Adrenal gland (tissue), 12 donors: ENCODE results near the gene GCH1. TPM values are rescaled to one million over a fixed set of nuclear protein-coding genes. Genes with fewer than 3 reads are reported as not detected.

ENCODE experiments used
- DNase-seq, 7 donors: peaks; one replicate each; pipeline ENCODE4 v3.0.0-alpha.2; 2019 to 2020
- H3K27ac ChIP-seq, 5 donors: fragments of 200-600 bp; sonication (generic) in 4 of 5; 1 replicate in 3 of 5; 2 replicates in 2 of 5; pipeline versions ENCODE4 v1.5.1 to v1.8.0; 2016 to 2020; ENCODE audit warnings: mild to moderate bottlenecking in 1 of 5
- H3K27me3 ChIP-seq: fragments of 200-600 bp; 2 replicates; pipeline ENCODE4 v1.8.0; 2021
- H3K36me3 ChIP-seq, 2 donors: fragments of 200-600 bp; replicated peaks in 1 of 2; 1 replicate in 1 of 2; 2 replicates in 1 of 2; pipeline versions ENCODE4 v1.5.1 to v1.8.0; 2018 to 2022
- H3K4me1 ChIP-seq, 2 donors: fragments of 200-600 bp; replicated peaks in 1 of 2; 1 replicate in 1 of 2; 2 replicates in 1 of 2; pipeline versions ENCODE4 v1.5.1 to v1.8.0; 2018 to 2021
- H3K4me3 ChIP-seq, 4 donors: fragments of 200-600 bp; sonication (generic) in 3 of 4; one replicate each; pipeline ENCODE4 v1.5.1; 2016 to 2018
- H3K9me3 ChIP-seq, 3 donors: fragments of 200-600 bp; sonication (generic) in 1 of 3; replicated peaks in 1 of 3; 1 replicate in 2 of 3; 2 replicates in 1 of 3; pipeline versions ENCODE4 v1.5.1 to v1.8.0; 2016 to 2021
- CTCF ChIP-seq, 6 experiments: fragments of 450-650 bp in 4 of 6; fragments of 200-600 bp in 2 of 6; sonication (generic) in 1 of 6; IDR thresholded peaks; 1 replicate in 5 of 6; 2 replicates in 1 of 6; pipeline versions ENCODE4 v1.5.1 to v1.8.0; 2016 to 2021; ENCODE audit warnings: antibody characterized with exemption in 6 of 6, mild to moderate bottlenecking in 2 of 6, moderate library complexity in 1 of 6
- POLR2A ChIP-seq, 2 donors: fragments of 450-650 bp; IDR thresholded peaks; one replicate each; pipeline ENCODE4 v1.6.1; 2017; ENCODE audit warnings: antibody characterized with exemption in 2 of 2, mild to moderate bottlenecking in 2 of 2, moderate library complexity in 1 of 2
- WGBS, 4 donors: extraction: QIAGEN DNeasy Blood & Tissue Kit in 2 of 4; methylation state at CpG; one replicate each; pipeline versions ENCODE4 v1.1.5 to v1.1.7; 2013 to 2017; 5-methylcytosine and 5-hydroxymethylcytosine counted together
- intact Hi-C, 2 donors: fragments of 100-400 bp; cut with DNase I; formaldehyde crosslinking; loops; one replicate each; pipeline versions ENCODE4 v1.14.1 to v1.15.0; 2022 to 2023
- microRNA-seq, 3 donors: library from miRNA; unstranded; fragments of <30 nt; microRNA quantifications; one replicate each; pipeline ENCODE4, GENCODE V29; 2017 to 2020
- polyA plus RNA-seq, 3 donors: library from polyadenylated mRNA; stranded (reverse); fragments of 200-250 nt in 2 of 3; fragments of 350-450 nt in 1 of 3; fragmentation: Illumina TruSeq in 1 of 3; extraction: RNeasy Lipid Tissue Mini Kit (QIAGEN cat#74804) in 1 of 3; gene quantifications; one replicate each; pipeline ENCODE4 v1.2.3, GENCODE V29; 2013 to 2014
- small RNA-seq, 2 donors: library from RNA; depleted of rRNA; stranded (forward); fragments of <200 nt; gene quantifications; one replicate each; pipeline ENCODE3, GENCODE V24; 2016
- total RNA-seq, 9 donors: library from RNA; depleted of rRNA in 4 of 9; stranded (reverse); fragments of >200 nt in 4 of 9; fragments of 120-200 nt in 1 of 9; fragmentation: NEBNext Ultra II Directional in 1 of 9; extraction: Animal tissue kit (Norgen Biotek cat#: 25700) in 1 of 9; gene quantifications; one replicate each; pipeline versions ENCODE4 v1.1.0 to v1.2.4, GENCODE V29; 2013 to 2023
- donor health status: healthy with polysubstance abuse.
- donor health status: Bipolar disorder and iron deficiency.
- donor health status: DM: yes; HTN: yes; CAD: no.
- donor health status: DM: no; HTN: no; CAD: no.
- donor health status: DM: no; HTN: no; CAD: no.
- donor health status: DM: yes; HTN: yes; CAD: no.

Gene GCH1
- total and polyA plus RNA-seq, 12 donors, result 2.8 to 29.8 (median 10.3) TPM

DNA sequence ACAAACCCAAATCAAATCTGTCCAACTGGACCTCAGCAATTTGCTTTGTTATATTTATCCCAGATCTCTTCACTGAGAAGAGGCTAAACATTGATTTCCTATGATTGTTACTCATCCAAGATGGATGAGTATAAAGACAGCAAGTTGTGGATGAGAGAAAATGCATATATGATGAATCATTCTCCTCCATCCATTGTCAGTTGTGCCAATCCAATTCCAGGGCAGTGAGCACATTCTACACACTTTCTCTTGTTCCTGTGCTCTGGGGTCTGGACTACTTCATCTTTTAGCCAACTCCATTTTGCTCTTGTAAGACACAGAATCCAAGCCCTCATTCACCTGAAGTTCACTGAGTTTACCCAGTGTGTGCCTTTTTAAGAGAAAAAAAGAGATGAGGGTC lies 105.7 kb downstream of the GCH1 start:
- DNase-seq, result no peak
- no peaks in the 10 kb centered on the region for H3K27me3 ChIP-seq
- intact Hi-C loops, result no loop called here
- no peak overlapping the region for H3K4me3 ChIP-seq
- H3K27ac ChIP-seq, result no peak overlapping the region
- no peaks in the 10 kb centered on the region for H3K36me3 ChIP-seq
- TF ChIP-seq POLR2A (IDR thresholded peaks at IDR 0.05) (no peak), CTCF (IDR thresholded peaks at IDR 0.05) (no peak)
- no peaks in the 10 kb centered on the region for H3K9me3 ChIP-seq
- H3K4me1 ChIP-seq, result no peaks in the 10 kb centered on the region

DNA sequence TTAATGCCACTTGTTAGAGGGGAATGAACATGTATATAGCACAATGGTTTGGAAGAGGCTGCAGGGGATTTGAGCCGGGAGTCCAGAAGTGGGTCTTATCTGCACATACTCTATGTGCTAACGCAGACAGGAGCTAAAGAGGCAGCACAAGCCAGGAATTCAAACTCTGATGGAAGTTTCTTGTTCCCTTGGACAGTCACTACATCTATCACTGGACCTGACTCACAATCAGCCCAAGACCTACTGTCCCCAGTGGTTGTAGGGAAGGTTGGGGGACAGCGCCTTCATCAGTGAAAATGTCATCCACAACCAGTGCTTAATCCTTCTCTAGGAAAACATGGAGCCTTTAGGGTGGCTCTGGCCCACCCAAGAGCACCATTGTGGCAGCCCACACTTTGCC lies 107.8 kb downstream of the GCH1 start:
- Histone ChIP-seq H3K27ac (no peak overlapping the region), H3K9me3 (no peaks in the 10 kb centered on the region), H3K4me3 (no peak overlapping the region), H3K36me3 (no peaks in the 10 kb centered on the region), H3K27me3 (no peaks in the 10 kb centered on the region), H3K4me1 (no peaks in the 10 kb centered on the region)
- WGBS, 4 donors, result 93 to 95% (median 94%) methylated on average over 3 of the region's 3 CpGs
- intact Hi-C loops, result no loop called here
- DNase-seq, result peak in 1 of 7 donors; percentile 30
- TF ChIP-seq CTCF (IDR thresholded peaks at IDR 0.05) (no peak), POLR2A (IDR thresholded peaks at IDR 0.05) (no peak)

DNA sequence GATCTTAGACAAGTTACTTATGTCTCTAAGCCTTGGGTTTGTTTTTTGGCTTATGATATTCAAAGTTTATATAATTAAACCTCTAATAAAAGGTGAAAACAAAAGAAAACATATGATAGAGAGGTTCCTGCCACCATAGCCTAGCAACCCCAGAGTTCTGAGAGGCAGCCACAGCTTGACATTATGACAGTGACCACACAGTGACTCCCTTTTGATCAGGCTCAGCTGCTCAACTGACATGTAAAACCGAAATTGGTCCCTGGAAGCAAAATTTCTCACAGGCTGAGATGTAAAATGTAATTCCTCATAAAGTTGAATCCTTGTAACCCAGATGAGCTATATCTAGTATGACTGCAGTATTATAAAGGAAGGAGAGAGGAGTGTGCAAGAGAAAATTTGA lies 108.5 kb downstream of the GCH1 start:
- no peak overlapping the region for H3K27ac ChIP-seq
- DNase-seq, result peak in 1 of 7 donors; percentile 23
- no peaks in the 10 kb centered on the region for H3K4me1 ChIP-seq
- no peak overlapping the region for H3K4me3 ChIP-seq
- no peaks in the 10 kb centered on the region for H3K27me3 ChIP-seq
- H3K9me3 ChIP-seq, result no peaks in the 10 kb centered on the region
- TF ChIP-seq CTCF (IDR thresholded peaks at IDR 0.05) (no peak), POLR2A (IDR thresholded peaks at IDR 0.05) (no peak)
- 39 to 45% (median 43%) methylated on average over 1 of the region's 1 CpG for WGBS, 4 donors
- intact Hi-C loops, result no loop called here
- no peaks in the 10 kb centered on the region for H3K36me3 ChIP-seq

DNA sequence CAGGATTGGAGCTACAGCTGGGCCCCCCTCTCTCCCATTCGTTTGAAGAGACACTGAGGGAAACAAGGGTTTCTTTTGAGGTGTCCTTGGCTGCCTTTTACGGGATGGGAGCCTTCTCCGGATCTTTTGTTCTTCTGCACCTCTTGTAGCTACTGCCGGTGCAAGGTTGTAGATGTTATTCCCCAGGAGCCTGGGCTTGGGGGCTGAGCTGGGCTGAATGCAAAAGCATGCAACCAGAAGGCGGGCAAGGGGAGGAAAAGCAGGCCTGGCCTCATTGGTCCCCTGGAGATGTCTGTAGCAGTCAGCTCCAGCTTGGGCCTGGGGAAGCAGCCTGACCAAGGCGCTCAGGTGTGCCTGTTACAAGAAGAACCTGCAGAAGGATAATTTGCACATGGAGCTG lies 110.3 kb downstream of the GCH1 start:
- H3K36me3 ChIP-seq, result no peaks in the 10 kb centered on the region
- TF ChIP-seq CTCF (IDR thresholded peaks at IDR 0.05) (no peak), POLR2A (IDR thresholded peaks at IDR 0.05) (no peak)
- intact Hi-C loops, result no loop called here
- H3K27ac ChIP-seq, result no peak overlapping the region
- H3K4me3 ChIP-seq, result no peak overlapping the region
- peaks cover 3 to 4% of the 10 kb centered on the region in 2 donors for H3K4me1 ChIP-seq
- WGBS, 4 donors, result 80 to 87% (median 84%) methylated on average over 5 to 6 of the region's 6 CpGs
- H3K27me3 ChIP-seq, result no peaks in the 10 kb centered on the region
- H3K9me3 ChIP-seq, result no peaks in the 10 kb centered on the region
- peak in 1 of 7 donors; percentile 37 for DNase-seq

Small RNA genes within 50 kb of the gene (microRNA-seq; reads per million reads assigned to microRNA genes)
- gene MIR4308, result 0 reads per million in 3 donors

Small RNA genes within 50 kb of the gene (small RNA-seq; reads per million reads assigned to genes)
- gene MIR4308 (0 reads per million in 2 donors), gene RNU6ATAC9P (0 reads per million in 2 donors)

Other genes with a start within 250 kb of the GCH1 start
- gene WDHD1, start 124.3 kb upstream of the GCH1 start, total RNA-seq, result 1 to 10 TPM; 1.6 to 8.7 (median 3.2) TPM
- 1 to 10 TPM in 2 of 3 donors, under 1 TPM in 1; 0.64 to 3.7 (median 1.9) TPM for gene WDHD1, start 124.3 kb upstream of the GCH1 start, polyA plus RNA-seq
- 10 to 100 TPM in 7 of 9 donors, 1 to 10 TPM in 2; 8.0 to 23.1 (median 14.1) TPM for gene SOCS4, start 124.4 kb upstream of the GCH1 start, total RNA-seq
- 10 to 100 TPM in 1 of 3 donors, 1 to 10 TPM in 2; 4.5 to 12.0 (median 6.4) TPM for gene SOCS4, start 124.4 kb upstream of the GCH1 start, polyA plus RNA-seq
- 100 to 1,000 TPM in 2 of 9 donors, 10 to 100 TPM in 7; 44.0 to 132 (median 81.2) TPM for gene MAPK1IP1L, start 148.8 kb upstream of the GCH1 start, total RNA-seq
- 100 to 1,000 TPM in 1 of 3 donors, 10 to 100 TPM in 2; 23.2 to 114 (median 25.0) TPM for gene MAPK1IP1L, start 148.8 kb upstream of the GCH1 start, polyA plus RNA-seq
- gene LGALS3, start 226.4 kb upstream of the GCH1 start, total RNA-seq, result 100 to 1,000 TPM in 5 of 9 donors, 10 to 100 TPM in 4; 11.6 to 248 (median 112) TPM
- gene LGALS3, start 226.4 kb upstream of the GCH1 start, polyA plus RNA-seq, result 100 to 1,000 TPM in 2 of 3 donors, 10 to 100 TPM in 1; 46.6 to 241 (median 174) TPM